ENCODE data around the gene CAPSL.

- TF ChIP-seq CTCF (IDR thresholded peaks at IDR 0.05; ENCODE audit: low read length) (no peak), EZH2 (optimal IDR thresholded peaks at IDR 0.05; ENCODE audit: low read depth, low read length) (no peak), EZH2phosphoT487 (IDR thresholded peaks at IDR 0.05; ENCODE audit: low read length) (no peak)
Observed at GRCh38 chr5:35870605-35871004, 67.8 kb downstream of the CAPSL start.

All from MM.1S (cell line).